Measurements from ENCODE around the gene TNRC6C.
"Not testable (repeated sequence)": the region's sequence is repeated elsewhere in the genome, so short reads cannot be mapped to it uniquely, and the experiment has no call there.

The TNRC6C gene

DNA sequence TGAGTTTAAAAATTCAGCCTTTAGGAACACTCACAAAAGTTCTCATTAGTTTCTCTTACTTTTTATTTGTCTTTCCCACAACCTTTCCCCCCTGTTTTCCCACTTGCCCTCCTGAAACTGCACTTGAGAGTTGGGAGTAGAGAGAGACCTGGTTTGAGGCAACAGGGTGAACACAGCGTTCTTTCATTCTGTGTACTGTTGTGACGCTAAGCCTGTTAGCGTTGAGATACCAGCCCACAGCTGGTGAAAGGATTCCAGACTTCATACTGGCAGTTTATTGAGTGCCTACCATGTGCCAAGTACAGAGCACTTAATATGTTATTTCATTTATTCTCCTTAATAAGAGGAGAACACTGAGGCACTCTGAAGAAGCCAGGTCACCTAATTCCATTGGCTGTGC lies 10.3 kb downstream of the TNRC6C start:
- no peak for DNase-seq

DNA sequence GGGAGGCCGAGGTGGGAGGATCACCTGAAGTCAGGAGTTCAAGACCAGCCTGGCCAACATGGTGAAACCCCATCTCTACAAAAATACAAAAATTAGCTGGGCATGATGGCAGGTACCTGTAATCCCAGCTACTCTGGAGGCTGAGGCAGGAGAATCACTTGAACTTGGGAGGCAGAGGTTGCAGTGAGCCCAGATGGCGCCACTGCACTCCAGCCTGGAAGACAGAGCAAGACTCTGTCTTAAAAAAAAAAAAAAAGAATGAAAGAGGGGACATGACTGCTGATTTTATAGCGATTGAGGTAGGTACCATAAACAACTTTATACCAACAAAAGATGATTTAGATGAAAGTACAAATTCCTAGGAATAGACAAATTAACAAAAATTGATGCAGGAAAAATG lies 13.8 kb downstream of the TNRC6C start:
- not testable (repeated sequence) for DNase-seq

DNA sequence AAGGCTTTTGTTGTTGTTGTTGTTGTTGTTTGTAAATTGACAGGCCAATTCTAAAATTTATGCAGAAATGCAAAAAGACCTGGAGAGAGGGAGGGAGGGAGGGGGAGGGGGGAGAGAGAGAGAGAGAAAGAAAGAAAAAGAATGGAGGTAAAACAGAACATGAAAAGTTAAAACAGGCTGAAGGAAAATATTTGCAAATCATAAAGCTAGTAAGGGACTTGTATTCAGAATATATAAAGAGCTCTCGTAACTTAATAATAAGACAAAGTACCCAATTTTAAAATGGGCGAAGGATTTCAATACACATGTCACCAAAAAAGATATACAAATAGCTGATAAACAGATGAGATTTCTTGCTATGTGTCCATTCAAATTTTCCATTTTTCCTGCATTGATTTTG lies 15.4 kb downstream of the TNRC6C start:
- DNase-seq, result no peak

DNA sequence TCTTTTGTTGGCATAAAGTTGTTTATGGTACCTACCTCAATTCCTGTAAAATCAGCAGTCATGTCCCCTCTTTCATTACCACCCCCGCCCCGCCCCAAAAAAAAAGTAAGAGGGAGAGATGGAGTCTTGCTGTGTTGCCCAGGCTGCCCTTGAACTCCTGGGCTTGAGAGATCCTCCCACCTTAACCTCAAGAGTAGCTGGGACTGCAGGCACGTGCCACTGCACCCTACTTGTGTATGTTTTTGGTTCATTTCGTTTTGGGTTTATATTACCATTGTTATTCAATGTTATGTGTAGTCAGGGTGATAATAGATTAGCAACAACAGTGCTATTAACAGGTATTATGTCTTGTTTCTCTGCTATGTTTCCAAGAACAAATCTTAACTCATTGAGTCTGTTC lies 15.9 kb downstream of the TNRC6C start:
- no peak for DNase-seq

DNA sequence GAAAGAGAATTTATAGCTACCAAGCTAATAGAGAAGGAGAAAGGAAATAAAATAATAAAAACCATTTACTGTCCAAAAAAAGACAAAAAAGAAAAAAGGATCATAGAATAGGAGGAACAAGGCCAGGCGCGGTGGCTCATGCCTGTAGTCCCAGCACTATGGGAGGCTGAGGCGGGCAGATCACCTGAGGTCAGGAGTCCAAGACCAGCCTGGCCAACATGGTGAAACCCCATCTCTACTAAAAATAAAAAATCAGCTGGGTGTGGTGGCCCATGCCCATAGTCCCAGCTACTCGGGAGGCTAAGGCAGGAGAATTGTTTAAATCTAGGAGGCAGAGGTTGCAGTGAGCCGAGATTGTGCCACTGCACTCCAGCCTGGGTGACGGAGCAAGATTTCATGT lies 23.9 kb downstream of the TNRC6C start:
- not testable (repeated sequence) for DNase-seq

DNA sequence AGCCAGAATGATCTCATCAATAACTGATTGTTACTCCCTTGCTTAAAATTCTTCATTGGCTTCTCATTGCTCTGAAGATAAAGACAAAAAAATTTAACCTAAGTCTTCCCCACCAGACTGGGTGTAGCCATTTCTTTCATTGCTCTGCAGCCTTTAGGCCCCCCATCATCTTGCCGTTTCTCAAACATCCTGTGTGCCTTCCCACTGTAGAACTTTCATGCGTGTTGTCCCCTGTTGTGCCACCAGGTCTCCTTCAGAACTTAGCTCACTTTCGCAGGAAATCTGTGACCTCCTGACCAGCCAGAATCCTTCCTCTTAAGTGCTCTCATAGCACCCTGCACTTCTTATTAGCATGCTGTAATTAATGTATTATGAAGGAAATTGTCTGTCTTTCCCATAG lies 31.8 kb downstream of the TNRC6C start:
- DNase-seq, result no peak

DNA sequence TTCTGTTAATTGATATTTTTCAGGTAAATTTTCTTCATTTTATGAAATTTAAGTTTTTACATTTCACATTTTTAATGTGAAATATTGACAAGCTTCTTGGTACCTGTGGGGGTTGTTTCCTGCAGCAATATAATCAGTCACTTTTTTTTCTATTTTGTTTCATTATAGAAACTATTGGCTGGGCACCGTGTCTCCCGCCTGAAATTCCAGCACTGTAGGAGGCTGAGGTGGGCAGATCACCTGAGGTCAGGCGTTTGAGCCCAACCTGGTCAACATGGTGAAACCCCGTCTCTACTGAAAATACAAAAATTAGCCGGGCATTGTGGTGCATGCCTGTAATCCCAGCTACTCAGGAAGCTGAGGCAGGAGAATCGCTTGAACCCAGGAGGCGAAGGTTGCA lies 35.2 kb downstream of the TNRC6C start:
- DNase-seq, result not testable (repeated sequence)

DNA sequence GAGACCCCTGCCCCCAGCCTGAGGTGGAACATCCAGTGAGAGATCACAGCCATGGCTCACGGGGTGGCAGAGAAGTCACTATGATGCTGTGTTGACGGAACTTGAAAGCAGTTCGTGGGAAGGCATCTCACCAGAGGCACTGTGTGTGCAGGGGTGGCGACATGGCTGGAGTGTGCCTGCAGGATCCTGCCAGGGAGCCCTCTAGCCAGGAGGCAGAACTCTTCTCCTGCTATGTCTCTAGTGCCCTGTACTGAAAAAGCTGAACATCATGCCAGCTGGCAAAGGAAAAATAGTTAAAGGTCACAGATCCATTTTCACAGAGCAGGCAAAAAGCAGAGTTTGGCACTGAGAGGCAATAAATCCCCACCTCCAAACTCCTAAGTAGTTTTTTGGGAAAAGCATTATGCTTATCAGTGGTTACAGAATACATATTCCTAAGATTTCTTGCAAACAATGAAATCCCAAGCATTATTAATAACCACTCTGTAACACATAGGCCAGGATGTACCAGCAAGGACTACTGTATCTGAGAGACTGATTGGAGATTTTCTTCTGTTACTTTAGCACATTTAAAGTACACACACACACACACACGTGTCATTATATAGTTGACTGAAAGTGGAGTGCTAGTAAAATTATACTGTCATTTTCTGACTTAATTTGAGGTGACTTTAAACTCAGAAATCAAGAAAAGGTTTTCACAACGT lies 36.8 kb downstream of the TNRC6C start:
- DNase-seq, result peak; percentile 22

DNA sequence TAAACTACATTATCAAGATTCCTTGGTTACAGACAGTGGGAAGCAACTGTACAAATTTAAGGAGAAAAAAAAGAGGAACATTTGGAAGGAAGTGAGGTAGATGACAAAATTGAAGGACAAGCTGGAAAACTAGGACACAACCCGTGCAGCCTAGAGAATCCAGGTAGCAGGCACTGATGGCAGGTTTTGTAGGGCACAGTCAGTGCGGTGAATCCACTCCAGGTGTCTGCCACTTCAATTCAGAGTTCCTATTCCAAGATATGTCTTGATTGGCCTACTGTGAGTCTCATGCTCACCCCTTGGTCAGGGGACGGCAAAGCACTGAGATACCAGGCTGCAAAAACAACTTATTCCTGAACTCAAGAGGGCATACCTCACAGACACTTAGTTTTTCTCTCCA lies 37.8 kb downstream of the TNRC6C start:
- no peak for DNase-seq

DNA sequence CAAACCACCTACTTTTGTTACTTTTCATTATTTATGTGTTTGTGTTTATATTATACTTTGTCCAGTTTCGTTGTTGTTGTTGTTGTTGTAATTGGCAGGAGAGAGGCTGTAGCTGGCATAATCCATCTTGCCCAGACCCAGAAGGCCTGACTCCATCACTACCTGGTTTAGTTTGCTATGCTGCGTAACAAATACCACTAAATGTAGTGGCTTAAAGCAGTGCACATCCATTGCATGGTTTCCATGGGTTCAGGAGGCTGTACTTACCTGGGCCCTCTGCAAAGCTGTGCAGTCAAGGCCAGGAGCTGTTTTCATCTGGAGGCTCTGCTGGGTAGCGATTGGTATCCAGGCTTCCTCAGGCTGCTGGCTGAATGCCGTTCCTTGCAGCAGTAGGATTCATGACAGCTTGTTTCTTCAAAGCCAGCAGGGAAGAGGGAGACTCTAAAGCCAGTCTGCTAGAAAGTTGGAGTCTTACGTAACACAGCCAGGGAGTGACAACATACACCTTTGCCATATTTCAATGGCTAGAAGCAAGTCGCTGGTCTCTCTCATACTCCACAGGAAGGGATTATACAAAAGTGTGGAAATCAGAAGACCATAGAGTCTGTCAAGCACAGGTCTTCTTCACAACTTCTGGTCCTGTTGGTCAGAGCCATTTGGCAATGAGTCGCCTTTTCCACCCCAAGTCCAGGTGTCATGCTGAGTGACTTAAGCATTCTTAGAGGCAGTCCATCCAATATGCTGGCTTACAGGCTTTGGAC lies 41.1 kb downstream of the TNRC6C start:
- DNase-seq, result no peak

DNA sequence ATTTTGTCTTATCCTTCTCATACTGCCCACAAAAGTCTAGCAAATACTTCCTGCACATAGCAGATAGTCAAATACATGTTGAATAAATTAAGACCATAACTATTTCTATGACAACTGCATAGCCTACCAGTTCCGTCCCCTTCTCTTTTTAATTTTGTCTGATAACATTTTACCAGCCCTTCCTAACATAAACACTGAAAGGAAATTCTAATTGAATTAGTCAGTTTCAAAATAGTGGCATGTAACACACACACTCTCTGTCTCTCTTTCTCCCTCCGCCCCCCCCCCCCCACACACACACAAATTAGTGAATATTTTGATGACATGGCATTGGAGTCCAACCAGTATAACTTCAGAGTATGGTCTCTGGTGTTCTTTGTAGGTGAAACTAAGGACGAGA lies 41.8 kb downstream of the TNRC6C start:
- no peak for DNase-seq

DNA sequence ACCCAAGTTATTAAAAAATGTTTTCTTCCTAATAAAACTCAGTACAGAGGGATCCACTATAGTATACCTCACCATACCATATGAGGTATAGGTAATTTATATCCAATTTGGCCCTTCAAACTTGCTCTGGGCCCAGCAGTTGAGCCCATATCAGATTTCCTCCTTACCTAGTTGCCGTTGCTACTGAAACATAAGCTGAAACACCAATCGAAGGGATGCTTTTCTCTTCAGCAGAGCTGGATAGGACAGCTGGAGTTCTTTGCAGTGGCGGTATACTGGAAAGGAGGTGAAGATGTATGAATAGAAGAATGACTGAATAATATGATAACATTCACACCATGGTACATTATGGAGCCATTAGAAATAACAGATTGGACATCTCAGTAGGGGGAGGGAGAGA lies 42.7 kb downstream of the TNRC6C start:
- DNase-seq, result peak; percentile 79

DNA sequence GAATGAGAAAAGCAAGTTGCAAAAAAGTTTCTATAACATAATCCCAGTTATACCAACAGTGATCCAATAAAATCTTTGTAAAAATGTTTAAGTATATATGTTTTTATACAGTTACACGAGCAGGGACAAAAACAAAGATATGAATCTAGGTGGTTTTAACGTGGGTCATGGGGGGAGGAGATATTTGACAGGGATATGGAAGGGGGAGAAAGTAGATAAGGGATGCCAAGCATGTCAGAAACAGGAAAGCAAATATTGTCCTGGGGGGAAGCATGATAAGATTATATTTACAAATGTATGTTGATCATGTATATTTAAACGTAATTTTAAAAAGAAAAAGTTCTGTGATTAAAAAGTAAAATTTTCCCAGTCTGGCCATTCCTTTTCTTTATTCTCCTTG lies 43.1 kb downstream of the TNRC6C start:
- no peak for DNase-seq

DNA sequence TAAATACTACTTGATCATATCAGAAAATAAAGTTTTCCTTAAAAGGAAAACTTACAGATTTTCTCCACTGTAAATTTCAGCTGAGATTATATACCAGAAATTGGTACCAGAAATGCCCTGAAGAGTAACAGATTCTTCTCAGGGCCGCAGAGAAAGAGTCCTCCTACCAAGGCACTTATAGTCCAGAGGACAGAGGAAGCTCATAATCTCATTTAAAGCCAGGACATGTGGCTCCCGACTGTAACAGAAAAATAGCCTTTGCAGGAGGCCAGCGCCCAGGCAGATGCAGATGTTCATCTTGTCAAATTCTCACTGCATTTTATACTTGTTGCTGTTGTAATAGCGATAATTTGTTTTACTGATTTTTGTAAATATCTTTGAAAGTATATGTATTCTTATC lies 43.7 kb downstream of the TNRC6C start:
- no peak for DNase-seq

DNA sequence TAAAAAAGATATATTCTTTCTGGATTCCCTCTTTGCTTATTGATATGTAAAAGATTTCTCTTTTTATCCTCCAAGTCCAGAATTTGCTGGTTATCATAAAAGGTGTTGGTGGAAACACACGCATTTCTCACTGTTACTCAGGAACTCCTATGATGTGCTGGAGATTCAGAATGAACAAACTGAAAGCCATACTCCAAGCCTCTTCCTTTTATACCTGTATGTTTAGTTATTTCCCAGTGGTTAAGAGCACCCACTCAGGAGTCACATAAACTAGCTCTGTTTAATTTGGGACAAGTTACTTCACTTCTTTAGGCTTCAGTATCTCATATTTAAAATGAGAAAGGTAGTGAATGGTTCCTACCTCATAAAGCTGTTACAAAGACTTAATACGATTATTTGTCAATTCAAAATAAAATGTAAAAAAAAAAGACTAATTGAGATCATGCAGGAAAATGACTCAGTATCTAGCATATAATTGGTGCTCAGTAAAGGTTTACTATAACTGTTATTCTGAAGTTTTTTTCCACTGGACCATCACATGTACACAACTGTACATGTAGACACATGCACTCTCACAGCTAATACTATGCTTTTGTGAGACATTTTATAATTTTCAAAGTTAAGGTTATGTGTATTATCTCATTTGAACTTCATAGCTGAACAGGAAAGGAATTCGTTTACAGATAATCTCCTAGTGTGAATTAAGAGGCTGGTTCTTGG lies 47.1 kb downstream of the TNRC6C start:
- DNase-seq, result no peak

DNA sequence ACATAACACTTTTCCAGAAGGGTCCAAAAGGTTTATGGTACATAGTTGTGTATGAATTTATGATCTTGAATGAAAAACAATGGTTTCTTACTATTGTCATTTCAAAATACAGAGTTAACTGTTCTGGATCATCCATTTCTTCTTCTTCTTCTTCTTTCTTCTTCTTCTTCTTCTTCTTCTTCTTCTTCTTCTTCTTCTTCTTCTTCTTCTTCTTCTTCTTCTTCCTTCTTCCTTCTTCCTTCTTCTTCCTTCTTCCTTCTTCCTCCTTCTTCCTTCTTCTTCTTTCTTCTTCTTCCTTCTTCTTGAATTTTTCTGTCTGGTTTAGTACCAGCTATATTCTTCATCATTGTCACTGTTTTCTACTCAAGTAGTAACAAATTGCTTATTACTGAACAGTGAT lies 47.8 kb downstream of the TNRC6C start:
- no peak for DNase-seq

DNA sequence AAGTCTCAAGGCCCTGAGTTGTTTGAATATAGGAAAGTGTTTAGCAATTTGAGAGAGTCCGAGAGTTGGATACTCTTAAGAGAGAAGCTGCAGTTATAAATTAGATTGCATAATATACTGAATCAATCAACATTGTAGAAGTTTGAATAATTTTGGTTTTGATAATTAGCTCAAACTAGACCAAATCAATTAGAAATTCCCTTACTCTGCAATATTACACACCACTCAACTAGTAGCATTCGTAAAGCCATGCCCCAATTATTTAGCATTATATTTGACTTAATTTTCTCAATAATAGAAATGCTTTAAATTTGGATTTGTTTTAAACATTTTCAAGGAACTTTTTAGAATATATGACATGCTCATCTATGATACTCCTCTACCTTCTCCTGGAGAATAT lies 49.1 kb downstream of the TNRC6C start:
- DNase-seq, result no peak

DNA sequence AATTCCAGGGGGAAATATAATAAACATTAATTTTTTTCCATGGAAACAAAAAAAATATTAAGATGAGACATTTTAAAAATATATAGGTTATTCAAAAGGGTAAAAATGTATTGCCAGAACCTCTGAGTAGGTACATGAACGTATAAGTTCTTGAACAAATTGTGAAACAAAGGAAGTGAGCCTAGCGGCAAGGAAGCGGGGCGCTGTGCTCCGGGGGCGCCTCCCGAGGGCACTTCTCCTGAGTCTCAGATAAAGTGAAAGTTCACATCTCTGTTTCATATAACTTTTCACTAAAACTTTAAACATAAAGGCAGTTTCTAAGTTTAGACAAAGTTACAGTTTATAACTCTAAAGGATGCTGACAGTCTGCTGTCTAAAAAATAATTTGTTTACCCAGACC lies 52.3 kb downstream of the TNRC6C start:
- DNase-seq, result no peak

DNA sequence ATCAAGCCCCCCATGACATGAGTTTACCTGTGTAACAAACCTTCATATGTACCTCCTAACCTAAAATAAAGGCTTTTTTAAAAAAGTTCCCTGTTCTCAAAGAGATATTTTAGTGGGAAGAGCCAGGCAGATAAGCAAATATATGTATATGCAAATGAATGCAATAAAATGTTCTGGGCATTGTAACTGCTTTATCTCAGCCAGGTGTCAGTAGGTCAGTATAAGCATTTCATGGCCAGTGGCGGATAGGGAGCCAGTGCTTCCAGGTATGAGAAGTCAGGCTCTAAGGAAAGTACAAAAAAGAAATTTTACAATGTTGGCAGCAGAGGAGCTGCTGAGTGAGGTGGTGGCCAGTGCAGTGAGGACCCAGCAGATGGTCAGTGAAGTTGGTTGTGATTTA lies 53.9 kb downstream of the TNRC6C start:
- no peak for DNase-seq

DNA sequence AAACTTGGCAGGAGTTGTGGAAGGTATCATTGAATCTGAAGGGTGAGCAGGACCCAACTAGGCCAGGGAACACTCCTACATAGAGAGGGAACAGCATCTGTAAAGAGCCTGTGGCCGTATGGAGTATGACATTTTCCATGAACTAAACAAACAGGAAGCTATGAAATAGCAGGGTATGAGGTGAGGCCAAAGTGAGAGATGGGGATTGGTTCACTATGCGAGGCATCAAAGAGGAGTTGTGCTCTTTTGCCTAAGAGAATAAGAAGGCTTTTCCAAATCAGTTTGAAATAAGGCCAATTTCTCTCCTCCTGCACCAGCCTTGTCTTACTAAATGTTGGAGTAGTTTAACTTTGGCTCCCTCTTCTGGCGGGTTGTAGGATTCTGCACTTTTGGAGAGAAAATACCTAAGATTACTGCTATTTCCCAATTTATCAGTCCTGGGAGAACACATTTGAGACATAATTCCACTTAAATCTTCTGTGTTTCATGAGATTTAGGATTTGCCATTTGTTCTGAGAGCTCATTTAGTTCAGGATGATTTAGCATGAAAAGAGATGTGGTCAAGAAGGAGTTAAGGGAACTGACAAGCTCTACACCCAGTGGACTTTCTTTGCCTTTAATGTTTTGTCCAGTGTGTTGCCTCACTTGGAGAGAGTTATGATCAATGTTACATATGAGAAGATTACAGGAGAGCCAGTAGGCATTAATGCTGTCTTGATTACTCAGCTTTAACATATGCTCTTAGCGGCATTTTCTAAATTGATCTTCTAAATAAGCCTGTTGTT lies 55.4 kb downstream of the TNRC6C start:
- DNase-seq, result peak; percentile 62

DNA sequence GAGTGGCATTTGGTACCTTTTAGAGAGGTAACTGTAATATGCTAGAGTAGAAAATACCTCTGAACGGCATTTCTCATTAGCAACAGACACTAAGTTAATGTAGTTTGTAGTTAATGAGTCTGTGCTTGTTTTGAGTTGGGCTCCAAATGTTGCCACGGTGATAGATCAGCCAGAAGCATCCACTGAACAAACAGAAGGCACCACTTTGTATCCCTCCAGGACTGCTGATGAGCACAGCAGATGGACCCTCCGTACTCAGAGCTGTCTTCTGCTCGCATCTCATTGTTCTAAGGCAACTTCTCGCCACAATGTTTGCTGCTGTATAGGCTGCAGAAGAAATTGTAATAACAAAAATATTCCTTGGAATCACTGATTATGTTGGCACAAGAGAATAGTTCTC lies 56.1 kb downstream of the TNRC6C start:
- DNase-seq, result peak; percentile 14

DNA sequence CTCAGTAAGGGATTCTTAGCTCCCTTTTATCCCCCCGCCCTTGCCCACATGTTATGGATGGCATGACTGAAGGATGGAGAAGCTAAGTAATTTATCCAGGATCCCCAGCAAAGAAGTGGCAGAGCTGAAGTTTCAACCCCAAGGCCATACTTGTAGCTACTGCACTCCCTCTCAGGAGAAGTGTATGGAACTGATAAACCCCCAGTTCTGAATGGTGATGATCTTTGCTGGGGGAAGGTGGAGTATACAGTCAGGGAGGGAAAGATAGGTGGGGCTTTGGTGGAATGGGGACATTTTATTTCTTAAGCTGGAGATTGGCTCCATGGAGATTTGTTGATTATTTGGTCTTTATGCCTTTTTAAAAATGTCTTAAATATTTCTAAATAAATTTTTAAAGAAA lies 58.3 kb downstream of the TNRC6C start:
- no peak for DNase-seq

DNA sequence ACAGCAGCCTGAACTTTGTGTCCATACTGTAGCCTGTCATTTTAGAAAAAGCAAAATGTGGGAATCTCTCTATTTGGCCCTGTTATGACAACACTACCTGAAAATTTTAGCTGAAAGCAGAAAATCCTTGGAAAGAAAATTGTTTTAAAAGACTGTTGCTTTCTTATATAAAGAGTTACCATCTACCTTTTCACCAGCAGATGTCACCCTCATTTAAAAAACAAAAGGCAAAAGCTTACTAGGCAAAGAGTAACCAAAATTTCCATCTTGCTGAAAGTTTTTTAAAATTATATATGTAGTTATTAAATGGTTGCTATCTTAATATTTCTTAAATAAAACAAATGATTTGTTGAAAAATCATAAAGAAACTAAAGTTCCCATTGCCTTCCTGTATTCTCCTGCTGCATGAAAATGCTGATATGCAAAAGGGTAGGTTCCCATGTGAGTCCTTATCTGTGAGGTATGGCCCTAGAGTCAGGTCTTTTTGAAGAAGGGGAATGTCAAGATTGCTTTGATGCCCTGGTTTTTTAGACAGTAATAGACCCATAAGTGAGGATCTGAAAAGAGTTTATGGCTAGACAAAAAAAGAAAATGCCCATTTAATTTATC lies 61.0 kb downstream of the TNRC6C start:
- DNase-seq, result peak; percentile 20

All from NCI-H146 (cell line).